ENCODE data around the gene GPATCH8.
"Not testable (repeated sequence)": the region's sequence is repeated elsewhere in the genome, so short reads cannot be mapped to it uniquely, and the experiment has no call there.

The GPATCH8 gene

GRCh38 chr17:44503147-44504029 lies at the start of gene GPATCH8:
Gene GPATCH8 (minus strand): TSS chr17:44503406. CDS start chr17:44503370, 36 bp downstream.
- DNase-seq (ENCODE audit: low read depth): peak; percentile 93

- no peak for DNase-seq (ENCODE audit: low read depth)
Measured at GRCh38 chr17:44552361-44552760, 49.2 kb upstream of the GPATCH8 start.

GRCh38 chr17:44549686-44550085 lies 46.5 kb upstream of the GPATCH8 start:
- DNase-seq (ENCODE audit: low read depth): no peak

- no peak for DNase-seq (ENCODE audit: low read depth)
Measured at GRCh38 chr17:44548376-44549230, 45.4 kb upstream of the GPATCH8 start.

GRCh38 chr17:44547625-44548267 lies 44.5 kb upstream of the GPATCH8 start:
- DNase-seq (ENCODE audit: low read depth): no peak

- DNase-seq (ENCODE audit: low read depth): no peak
Measured at GRCh38 chr17:44546671-44547606, 43.7 kb upstream of the GPATCH8 start.

- no peak for DNase-seq (ENCODE audit: low read depth)
Measured at GRCh38 chr17:44543905-44544523, 40.8 kb upstream of the GPATCH8 start.

- DNase-seq (ENCODE audit: low read depth): no peak
Measured at GRCh38 chr17:44543213-44543904, 40.2 kb upstream of the GPATCH8 start.

GRCh38 chr17:44541884-44542581 lies 38.8 kb upstream of the GPATCH8 start:
- DNase-seq (ENCODE audit: low read depth): no peak

- DNase-seq (ENCODE audit: low read depth): no peak
Measured at GRCh38 chr17:44540246-44541084, 37.3 kb upstream of the GPATCH8 start.

GRCh38 chr17:44539673-44540072 lies 36.5 kb upstream of the GPATCH8 start:
- no peak for DNase-seq (ENCODE audit: low read depth)

- DNase-seq (ENCODE audit: low read depth): not testable (repeated sequence)
Measured at GRCh38 chr17:44537922-44538321, 34.7 kb upstream of the GPATCH8 start.

- DNase-seq (ENCODE audit: low read depth): no peak
Measured at GRCh38 chr17:44536090-44536953, 33.1 kb upstream of the GPATCH8 start.

- peak; percentile 76 for DNase-seq (ENCODE audit: low read depth)
Measured at GRCh38 chr17:44533533-44534246, 30.5 kb upstream of the GPATCH8 start.

GRCh38 chr17:44530896-44531418 lies 27.8 kb upstream of the GPATCH8 start:
- DNase-seq (ENCODE audit: low read depth): no peak

GRCh38 chr17:44529864-44530263 lies 26.7 kb upstream of the GPATCH8 start:
- DNase-seq (ENCODE audit: low read depth): no peak

- DNase-seq (ENCODE audit: low read depth): no peak
Measured at GRCh38 chr17:44527954-44528353, 24.7 kb upstream of the GPATCH8 start.
